Stomach smooth muscle (tissue), 2 donors: ENCODE data around the gene ODR4.
"Not testable (repeated sequence)": the region's sequence is repeated elsewhere in the genome, so short reads cannot be mapped to it uniquely, and the experiment has no call there.

ENCODE experiments used
- H3K27ac ChIP-seq: one replicate; pipeline ENCODE4 v1.7.0; 2013; ENCODE audit warnings: mild to moderate bottlenecking, low read length, inconsistent platforms
- H3K27me3 ChIP-seq, 2 donors: one replicate each; pipeline ENCODE4 v1.7.0; 2013; ENCODE audit warnings: low read length in 2 of 2; ENCODE audit not compliant: insufficient read depth in 2 of 2, control insufficient read depth in 1 of 2
- H3K36me3 ChIP-seq, 2 donors: one replicate each; pipeline ENCODE4 v1.7.0; 2013; ENCODE audit warnings: low read length in 2 of 2; ENCODE audit not compliant: control insufficient read depth in 2 of 2, insufficient read depth in 2 of 2
- H3K4me1 ChIP-seq: one replicate; pipeline ENCODE4 v1.7.0; 2013; ENCODE audit warnings: low read length; ENCODE audit not compliant: control insufficient read depth, insufficient read depth
- H3K4me3 ChIP-seq, 2 donors: one replicate each; pipeline ENCODE4 v1.7.0; 2013; ENCODE audit warnings: low read length in 2 of 2
- H3K9ac ChIP-seq, 2 donors: one replicate each; pipeline ENCODE4 v1.7.0; 2013; ENCODE audit warnings: low read length in 2 of 2, mild to moderate bottlenecking in 1 of 2
- H3K9me3 ChIP-seq, 2 donors: one replicate each; pipeline ENCODE4 v1.7.0; 2013; ENCODE audit warnings: low read length in 2 of 2; ENCODE audit not compliant: control insufficient read depth in 2 of 2
- donor health status: healthy.
- donor health status: Pancreatic carcinoma.

The ODR4 gene

DNA sequence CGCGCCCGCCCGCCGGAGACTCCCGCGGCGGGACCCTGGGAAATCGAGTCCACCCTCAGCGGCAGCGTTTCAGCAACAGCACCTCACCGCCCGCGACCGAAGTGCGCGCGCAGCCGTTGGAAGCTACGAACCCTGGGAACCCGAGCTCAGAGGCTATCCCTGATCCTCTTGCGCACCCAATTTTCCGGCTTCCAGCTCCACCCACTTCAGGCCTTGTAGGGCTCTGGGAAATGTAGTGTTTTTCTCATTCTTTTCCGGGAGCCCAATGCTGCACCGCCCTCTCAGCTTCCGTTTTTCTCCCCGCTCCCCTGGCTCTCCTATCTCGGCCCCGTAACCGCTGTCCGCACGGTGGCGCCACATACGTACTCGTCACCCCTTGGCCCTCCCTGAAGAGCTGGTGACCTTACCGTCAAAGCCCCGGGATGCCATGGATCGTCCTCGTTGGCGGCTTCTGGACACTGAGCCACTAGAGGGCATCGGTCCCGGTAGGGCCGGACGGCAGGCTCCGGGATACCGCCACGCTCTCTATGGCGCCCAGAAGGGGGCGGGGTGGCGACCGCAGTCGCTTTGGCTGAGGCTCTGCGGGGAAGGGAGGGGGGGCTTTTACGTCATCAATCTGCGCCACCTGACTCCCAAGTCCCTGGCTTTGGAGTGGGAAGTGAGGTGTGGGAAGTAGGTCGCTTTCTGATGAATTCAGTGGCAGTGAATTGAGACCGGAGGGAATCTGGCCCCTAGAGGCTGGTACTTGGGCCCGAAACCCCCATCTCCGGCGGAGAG, at the start of gene ODR4, which contains the start of gene TPR:
TSS of gene ODR4 (plus strand) at position 687 of the 777 bp plus-strand sequence. CDS start 3,948 bp downstream, outside the sequence.
TSS of gene TPR (minus strand) at position 102 of the 777 bp plus-strand sequence. CDS start 225 bp downstream, outside the sequence.
- H3K36me3 ChIP-seq, result no peaks in the 10 kb centered on the region
- H3K27me3 ChIP-seq, result no peaks in the 10 kb centered on the region
- peak within 1 kb of the TSS; percentile 95 for H3K27ac ChIP-seq
- peaks cover 13% of the 10 kb centered on the region for H3K4me1 ChIP-seq
- H3K9ac ChIP-seq, result peak within 1 kb of the TSS; percentile 96 to 97
- H3K4me3 ChIP-seq, result peak within 1 kb of the TSS; percentile 90 to 95
- H3K9me3 ChIP-seq, result no peaks in the 10 kb centered on the region

DNA sequence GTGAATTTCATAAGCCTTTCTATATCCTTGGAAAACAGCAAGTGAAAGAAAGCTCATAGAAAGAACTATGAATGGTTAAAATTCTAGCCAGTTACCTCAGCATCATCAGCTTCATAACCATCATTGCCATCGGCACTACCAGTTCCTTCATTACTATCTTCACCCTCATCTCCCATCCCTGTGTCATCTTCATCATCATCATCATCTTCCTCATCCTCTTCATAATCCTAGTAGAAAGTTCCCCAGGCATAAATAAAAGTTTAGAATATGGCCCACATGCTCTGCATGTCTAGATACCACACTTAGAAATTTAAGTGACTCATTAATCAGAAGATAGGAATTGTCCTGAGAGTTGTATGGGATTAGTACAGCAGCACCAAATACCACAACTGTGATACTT, 49.6 kb upstream of the ODR4 start:
- no peak overlapping the region for H3K9ac ChIP-seq
- no peaks in the 10 kb centered on the region for H3K27me3 ChIP-seq
- no peak overlapping the region for H3K27ac ChIP-seq
- no peaks in the 10 kb centered on the region for H3K4me1 ChIP-seq
- H3K4me3 ChIP-seq, result no peak overlapping the region
- peaks cover 45 to 49% of the 10 kb centered on the region in 2 donors for H3K36me3 ChIP-seq
- H3K9me3 ChIP-seq, result no peaks in the 10 kb centered on the region

DNA sequence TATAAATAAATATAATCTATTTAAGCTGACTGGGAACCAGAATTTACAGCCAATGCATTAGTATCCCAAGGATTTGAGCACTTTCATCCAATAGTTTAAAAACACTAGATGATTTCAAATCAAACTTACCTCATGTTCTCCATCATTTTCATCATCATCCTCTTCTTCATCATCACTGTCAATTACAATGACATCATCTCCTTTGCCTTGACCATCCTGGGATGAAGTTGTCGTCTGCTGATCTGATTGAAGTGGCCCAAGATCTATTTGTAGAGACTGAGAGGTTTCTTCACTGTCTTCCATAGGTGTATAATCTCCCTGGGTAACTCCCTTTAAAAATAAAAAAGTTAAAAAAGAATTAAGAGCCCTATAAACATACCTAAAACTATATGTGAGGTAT, 48.3 kb upstream of the ODR4 start:
- Histone ChIP-seq H3K27me3 (no peaks in the 10 kb centered on the region), H3K27ac (no peak overlapping the region), H3K36me3 (peaks cover 39 to 41% of the 10 kb centered on the region in 2 donors), H3K9ac (no peak overlapping the region), H3K9me3 (no peaks in the 10 kb centered on the region), H3K4me3 (no peak overlapping the region), H3K4me1 (no peaks in the 10 kb centered on the region)

- H3K27ac ChIP-seq, result no peak overlapping the region
- no peaks in the 10 kb centered on the region for H3K9me3 ChIP-seq
- H3K9ac ChIP-seq, result no peak overlapping the region
- H3K27me3 ChIP-seq, result no peaks in the 10 kb centered on the region
- H3K4me3 ChIP-seq, result no peak overlapping the region
- H3K36me3 ChIP-seq, result peaks cover 40 to 50% of the 10 kb centered on the region in 2 donors
- no peaks in the 10 kb centered on the region for H3K4me1 ChIP-seq
Measured at GRCh38 chr1:186330758-186331157, 44.9 kb upstream of the ODR4 start.

- H3K36me3 ChIP-seq, result peaks cover 30 to 65% of the 10 kb centered on the region in 2 donors
- H3K4me3 ChIP-seq, result no peak overlapping the region
- no peaks in the 10 kb centered on the region for H3K9me3 ChIP-seq
- H3K9ac ChIP-seq, result no peak overlapping the region
- no peak overlapping the region for H3K27ac ChIP-seq
- no peaks in the 10 kb centered on the region for H3K27me3 ChIP-seq
- no peaks in the 10 kb centered on the region for H3K4me1 ChIP-seq
Measured at GRCh38 chr1:186337554-186337953, 38.1 kb upstream of the ODR4 start.

- Histone ChIP-seq H3K4me3 (no peak overlapping the region), H3K4me1 (no peaks in the 10 kb centered on the region), H3K27me3 (no peaks in the 10 kb centered on the region), H3K9me3 (no peaks in the 10 kb centered on the region), H3K9ac (no peak overlapping the region), H3K36me3 (peaks cover 32 to 65% of the 10 kb centered on the region in 2 donors), H3K27ac (no peak overlapping the region)
Measured at GRCh38 chr1:186340772-186341171, 34.9 kb upstream of the ODR4 start.

DNA sequence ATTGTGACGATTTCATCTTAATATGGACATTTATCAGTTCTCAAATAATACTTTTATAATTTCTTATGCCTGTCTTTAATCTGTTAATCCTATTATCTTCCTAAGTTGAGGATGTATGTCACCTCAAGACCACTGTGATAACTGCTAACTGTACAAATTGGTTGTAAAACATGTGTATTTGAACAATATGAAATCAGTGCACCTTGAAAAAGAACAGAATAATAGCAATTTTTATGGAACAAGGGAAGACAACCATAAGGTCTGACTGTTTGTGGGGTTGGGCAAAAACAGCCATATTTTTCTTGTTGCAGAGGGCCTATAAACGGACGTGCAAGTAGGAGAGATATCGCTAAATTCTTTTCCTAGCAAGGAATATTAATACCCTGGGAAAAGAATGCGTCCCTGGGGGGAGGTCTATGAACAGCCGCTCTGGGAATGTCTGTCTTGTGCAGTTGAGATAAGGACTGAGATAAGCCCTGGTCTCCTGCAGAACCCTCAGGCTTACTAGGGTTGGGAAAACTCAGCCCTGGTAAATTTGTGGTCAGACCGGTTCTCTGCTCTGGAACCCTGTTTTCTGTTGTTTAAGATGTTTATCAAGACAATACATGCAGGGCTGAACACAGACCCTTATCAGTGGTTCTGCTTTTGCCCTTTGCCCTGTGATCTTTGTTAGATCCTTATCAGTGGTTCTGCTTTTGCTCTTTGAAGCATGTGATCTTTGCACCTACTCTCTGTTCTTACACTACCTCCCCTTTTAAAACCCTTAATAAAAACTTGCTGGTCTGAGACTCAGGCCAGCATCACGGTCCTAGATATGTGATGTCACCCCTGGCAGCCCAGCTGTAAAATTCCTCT, 27.6 kb upstream of the ODR4 start:
- H3K36me3 ChIP-seq, result peaks cover 27 to 53% of the 10 kb centered on the region in 2 donors

DNA sequence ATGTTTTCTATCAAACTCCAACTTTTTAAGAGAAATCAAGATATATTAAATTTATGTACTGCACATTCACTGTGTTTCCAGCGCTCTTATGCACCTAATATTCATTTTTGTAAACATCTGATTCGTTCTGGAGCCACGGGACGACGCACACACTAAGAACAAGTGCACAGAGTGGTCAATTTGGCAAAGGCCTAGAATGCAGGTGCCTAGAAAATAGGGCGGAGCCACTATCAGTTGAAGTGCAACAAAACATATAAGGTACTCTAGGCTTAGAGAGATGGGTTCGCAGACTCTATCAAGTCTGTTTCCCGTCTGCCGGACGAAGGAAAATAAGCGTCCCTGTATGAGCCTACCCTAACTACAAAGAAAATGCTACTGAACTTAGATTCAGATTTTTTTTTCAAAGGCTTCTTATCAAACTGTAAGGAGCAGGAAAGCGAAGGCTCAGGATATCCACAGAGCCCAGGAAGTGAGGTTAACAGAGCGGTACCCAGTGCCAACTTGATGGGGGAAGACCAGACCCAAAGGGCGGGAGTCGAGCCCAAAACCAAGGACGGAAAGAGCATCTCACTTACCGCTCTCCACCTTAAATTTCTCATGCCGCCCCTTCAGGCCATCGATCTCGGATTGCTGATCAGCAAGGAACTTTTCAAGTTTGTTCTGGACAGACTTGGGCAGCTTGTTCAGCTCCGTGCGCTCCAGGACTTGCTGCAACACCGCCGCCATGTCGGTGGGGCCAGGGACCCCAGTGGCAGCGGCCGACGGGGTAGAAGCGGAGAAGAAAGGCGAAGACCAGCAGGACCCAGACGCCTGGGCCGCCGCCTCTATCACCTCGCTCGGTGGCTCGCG, 1.1 kb upstream of the ODR4 start:
- Histone ChIP-seq H3K36me3 (no peaks in the 10 kb centered on the region), H3K4me1 (peaks cover 13% of the 10 kb centered on the region), H3K27me3 (no peaks in the 10 kb centered on the region), H3K27ac (peak overlapping the region; percentile 95), H3K9ac (peak overlapping the region; percentile 96 to 97), H3K9me3 (no peaks in the 10 kb centered on the region), H3K4me3 (peak overlapping the region; percentile 90 to 95)

More for the DNA sequence above, 27.6 kb upstream of the ODR4 start:
- H3K4me3 ChIP-seq, H3K27me3 ChIP-seq, H3K9me3 ChIP-seq, H3K9ac ChIP-seq, H3K4me1 ChIP-seq, H3K27ac ChIP-seq: not testable (repeated sequence)

- Histone ChIP-seq H3K4me3 (peak overlapping the region; percentile 90 to 95), H3K9ac (peak overlapping the region; percentile 96 to 97), H3K4me1 (peaks cover 13% of the 10 kb centered on the region), H3K9me3 (no peaks in the 10 kb centered on the region), H3K27me3 (no peaks in the 10 kb centered on the region), H3K27ac (peak overlapping the region; percentile 95), H3K36me3 (peaks cover 0 to 3% of the 10 kb centered on the region in 2 donors)
Measured at GRCh38 chr1:186375929-186376319, 286 bp downstream of the ODR4 start.

DNA sequence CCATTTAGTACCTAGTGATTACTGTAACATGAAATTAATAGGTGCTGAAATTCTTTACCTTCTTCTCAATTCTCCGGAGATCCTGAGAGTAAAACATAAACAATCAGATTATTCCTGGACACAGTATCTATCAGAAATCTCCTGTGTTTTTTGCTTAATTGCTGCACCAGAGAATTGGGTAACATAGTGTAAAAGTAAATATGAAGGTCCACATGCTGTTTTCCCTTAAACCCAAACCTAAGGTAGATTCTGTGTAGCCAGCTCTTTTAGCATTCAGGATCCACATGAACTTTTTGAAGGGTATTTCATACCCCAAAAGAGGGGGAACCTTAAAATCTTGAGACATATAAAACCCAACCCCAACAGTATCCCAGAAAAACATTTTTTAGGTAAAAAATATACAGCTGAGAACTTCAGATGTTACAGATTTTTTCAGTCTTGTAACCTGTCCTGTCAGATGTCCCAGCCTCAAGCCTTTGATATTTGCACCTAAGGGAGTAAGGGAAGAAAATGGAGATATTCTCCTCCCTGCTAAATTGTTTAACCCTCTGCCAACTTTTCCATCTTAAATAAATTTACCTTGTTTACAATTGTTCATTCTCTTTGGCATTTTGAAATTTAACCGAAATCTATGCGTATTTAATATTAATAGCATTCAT, 11.2 kb downstream of the ODR4 start:
- Histone ChIP-seq H3K27ac (no peak overlapping the region), H3K9me3 (no peaks in the 10 kb centered on the region), H3K4me1 (no peaks in the 10 kb centered on the region), H3K36me3 (peaks cover 20 to 37% of the 10 kb centered on the region in 2 donors), H3K27me3 (no peaks in the 10 kb centered on the region), H3K4me3 (no peak overlapping the region), H3K9ac (no peak overlapping the region)
